GM19455 (cell line): Measurements from ENCODE around the gene C18orf32.
"Not testable (repeated sequence)": the region's sequence is repeated elsewhere in the genome, so short reads cannot be mapped to it uniquely, and the experiment has no call there.

ENCODE experiments used
- ATAC-seq: cut with Tn5 transposase; IDR thresholded peaks from one replicate; pipeline ENCODE4 v1.9.1; 2021; ENCODE audit not compliant: unreplicated experiment

C18orf32 gene

DNA sequence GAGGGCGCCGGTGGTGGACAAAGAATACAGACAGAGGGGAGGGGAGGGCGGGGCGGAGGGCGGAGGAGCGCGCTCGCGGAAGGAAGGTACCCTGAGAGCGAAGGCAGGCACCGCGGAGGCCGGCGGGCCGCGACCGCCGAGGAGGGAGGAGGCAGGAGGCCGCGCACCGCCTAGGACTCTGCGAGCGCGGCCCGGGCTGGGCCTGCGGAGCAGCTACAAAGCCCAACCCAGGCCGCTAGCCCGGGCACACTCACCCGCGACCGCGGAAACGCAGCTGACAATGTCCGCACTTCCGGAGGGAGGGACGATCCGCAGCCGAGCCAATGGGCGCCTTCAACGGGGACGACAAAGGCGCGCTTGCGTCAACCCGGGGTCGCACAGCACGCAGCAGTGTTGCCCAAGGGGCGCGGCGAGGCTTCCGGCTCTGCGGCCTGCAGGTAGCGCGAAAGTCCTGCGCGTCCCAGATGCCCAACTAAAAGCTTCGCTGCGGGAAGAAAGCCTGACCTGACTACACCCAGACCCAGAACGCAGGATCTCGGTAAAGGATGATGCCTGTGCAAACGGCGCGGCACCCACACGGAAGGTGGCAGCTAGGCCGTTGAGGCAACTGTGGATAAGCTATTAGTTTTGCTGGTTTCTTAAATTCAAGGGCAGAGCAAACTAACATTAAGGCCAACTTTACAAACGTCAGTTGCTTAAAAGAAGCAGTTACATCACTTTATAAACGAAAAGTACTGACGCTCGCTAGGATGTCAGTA is at the start of gene C18orf32:
Gene C18orf32 (minus strand): TSS at position 282 of the 758 bp plus-strand sequence. CDS start 3,486 bp downstream, outside the sequence.
- ATAC-seq, result peak; percentile 95

DNA sequence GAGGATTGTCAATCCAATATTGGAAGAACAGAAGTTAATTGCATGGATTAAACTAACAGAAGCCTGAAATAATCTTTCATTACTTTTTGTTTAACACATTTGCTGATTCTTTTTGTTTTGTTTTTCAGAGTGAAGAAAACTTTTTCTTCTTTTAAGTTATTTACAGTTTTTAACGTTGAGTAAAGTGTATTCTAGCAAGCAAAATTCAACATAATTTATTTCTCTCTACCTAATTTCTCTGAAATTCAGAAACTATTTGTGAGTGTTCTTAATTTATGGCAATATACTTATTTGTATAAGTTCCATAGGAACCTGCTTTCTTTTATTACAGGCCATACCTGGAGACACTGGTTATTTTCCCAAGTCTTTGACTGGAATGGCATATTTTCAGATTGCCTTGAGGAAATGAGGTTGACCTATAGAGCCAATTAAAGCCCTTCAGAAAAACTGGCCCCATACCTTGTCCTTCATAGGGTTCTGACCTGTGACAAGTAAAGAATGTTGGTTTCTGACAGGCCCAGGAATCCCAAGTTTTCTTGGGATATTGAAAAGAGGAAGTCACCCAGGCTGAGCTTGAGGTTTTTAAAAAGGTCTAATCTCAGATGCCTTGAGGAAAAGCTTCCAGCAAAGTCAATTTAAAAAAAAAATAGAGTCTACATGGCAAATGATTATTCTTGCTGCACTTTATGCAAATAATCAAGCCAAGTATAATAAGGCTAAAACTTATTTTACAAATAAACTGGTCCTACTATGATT is 48.0 kb upstream of the C18orf32 start:
- no peak for ATAC-seq

DNA sequence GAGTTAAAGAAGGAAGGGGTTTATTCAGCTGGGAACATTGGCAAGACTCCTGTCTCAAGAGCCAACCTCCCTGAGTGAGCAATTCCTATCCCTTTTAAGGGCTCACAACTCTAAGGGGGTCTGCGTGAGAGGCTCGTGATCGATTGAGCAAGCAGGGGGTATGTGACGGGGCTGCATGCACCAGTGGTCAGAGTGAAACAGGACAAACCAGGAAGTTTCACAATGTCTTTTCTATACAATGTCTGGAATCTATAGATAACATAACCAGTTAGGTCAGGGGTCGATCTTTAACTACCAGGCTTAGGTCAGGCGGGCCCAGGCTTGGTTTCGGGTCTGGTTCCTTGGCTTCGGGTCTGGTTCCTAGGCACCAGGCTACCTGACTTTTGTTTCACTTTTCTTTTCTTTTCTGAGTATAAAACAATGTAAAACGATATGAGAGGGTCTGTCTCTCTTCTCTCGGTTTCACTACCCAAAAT is 44.7 kb upstream of the C18orf32 start:
- ATAC-seq, result no peak

DNA sequence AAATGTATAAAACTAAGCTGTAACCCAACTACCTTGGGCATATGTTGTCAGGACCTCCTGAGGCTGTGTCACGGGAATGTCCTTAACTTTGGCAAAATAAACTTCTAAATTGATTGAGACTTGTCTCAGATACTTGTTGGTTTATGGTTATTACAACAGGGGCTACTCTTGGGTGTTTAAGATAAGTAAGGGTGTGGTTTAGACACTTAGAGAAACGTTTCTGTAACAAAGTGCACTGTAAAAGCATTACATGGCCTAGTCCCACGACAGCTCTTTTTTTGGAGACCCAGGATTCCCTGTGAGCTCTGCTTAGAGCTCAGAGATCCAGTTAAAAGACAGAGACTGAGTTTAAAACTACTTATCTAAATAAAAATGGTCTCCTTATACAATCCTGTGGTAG is 42.6 kb upstream of the C18orf32 start:
- ATAC-seq, result no peak

DNA sequence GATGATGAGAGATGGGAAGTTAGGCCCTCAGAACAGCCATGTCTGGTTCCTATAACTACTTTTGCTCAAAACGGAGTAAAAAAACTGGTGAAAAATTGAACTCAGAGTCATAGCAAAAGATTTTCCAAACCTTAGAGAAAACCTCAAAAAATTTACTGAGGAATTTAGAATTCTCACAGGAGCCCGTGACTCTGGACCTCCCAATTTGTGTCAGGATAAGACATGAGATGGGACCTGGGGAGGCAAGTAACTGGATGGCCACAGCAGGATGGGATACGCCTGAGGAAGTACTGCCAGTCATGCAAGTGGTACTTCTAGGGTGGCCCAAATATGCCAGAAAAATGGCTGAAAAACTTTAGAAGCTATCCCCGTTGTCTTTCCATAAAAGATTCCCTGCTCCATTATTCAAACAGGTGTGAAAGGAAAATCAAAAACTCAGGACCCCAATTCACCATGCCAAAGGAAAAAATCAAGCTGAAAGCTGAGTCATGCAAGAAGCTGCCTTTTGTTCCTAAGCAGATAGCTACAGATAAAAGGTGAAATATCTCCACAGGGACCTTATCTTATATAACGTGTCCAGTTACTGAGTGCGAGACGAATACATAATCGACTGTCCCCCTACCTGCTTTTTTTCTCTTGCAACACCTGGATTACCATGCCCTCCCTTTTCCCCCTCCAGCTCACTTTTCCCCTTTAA is 40.7 kb upstream of the C18orf32 start:
- ATAC-seq, result no peak

DNA sequence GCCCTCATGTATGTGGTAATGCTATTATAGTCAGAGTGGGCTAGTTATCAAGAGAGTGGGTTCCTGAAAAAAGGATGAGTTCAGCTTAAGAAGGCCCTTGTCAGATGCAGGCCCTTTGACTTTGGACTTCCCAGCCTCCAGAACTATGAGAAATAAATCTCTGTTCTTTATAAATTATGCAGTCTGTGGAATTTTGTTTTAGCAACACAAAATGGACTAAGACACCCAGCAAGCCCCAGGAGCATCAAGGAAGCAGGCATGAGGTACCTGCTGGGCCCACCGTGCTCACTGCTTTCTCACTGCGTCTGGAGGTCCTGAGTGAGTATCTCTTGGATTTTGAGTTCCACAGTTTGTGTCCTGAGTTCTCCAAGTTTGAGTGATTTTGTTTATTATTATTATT is 38.9 kb upstream of the C18orf32 start:
- no peak for ATAC-seq

DNA sequence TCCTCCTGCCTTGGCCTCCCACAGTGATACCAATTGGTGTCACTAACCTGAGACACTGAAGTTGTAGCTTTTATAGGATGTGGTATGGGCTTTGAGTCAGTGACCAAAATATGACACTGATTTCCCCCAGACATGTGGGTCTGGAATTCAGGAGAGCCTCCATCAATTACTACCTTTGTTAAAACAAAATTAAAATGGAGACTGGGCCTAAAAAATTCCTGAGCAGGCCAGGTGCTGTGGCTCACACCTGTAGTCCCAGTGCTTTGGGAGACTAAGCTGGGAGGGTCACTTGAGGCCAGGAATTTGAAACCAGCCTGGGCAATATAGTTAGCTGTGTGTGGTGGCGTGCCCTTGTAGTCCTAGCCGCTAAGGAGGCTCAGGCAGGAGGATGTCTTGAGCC is 37.9 kb upstream of the C18orf32 start:
- ATAC-seq, result no peak

DNA sequence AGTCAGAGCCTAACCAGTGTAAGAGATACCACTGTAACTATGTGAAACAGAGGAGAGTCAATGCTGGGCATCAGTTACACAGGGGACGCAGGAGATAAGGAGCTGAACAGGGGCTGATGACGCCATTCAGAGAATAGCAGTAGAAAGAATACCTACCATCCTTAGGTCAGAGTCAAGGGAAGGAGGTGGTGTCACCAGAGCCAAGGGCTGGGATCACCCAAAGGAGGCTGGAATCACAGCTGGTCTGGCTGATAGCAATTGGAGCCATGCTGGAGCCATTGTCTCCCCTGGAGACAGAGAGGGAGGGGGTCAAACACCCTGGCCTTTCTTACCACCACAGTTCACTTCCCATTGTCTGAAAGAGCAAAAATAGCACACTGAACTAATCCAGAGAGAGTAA is 37.3 kb upstream of the C18orf32 start:
- no peak for ATAC-seq

DNA sequence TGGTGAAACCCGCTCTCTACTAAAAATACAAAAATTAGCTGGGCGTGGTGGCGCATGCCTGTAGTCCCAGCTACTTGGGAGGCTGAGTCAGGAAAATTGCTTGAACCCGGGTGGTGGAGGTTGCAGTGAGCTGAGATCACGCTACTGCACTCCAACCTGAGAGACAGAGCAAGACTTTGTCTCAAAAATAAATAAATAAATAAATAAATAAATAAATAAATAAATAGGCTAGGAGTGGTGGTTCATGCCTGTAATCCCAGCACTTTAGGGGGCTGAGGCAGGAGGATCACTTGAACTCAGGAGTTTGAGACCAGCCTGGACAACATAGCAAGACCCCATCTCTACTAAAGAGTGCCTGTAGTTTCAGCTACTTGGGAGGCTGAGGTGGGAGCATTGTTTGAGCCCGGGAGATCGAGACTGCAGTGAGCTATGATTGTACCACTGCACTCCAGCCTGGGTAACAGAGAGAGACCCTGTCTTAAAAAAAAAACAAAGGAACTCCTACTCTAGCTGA is 36.6 kb upstream of the C18orf32 start:
- not testable (repeated sequence) for ATAC-seq

DNA sequence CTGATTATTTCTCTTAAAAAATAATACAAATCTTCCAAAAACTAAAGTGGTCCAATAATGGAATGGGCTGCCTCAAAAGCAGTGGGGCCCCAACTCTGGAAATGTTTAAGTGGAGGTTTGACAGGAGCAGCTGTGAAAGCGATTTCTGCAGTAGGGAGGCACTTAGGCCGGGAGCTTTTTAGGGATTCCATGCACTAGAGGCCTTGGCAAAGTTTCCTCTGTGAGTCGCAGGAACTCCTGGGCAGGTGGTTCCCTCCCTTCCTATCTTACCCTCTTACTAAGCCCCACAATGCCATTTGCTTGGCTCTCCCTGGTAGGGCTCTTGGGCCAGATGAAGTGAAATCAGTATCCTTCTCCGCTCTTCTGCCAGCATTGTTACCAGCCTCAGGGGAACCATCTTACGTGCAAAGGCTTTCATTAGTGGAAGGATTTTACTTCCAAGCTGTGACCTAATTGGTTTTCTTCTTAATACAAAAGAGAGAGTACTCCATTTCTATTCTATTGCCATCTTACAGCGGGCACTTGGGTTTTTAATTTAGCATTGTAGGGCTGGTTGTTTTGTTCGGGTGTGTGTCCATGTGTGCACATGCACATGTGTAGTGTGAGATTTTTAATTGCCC is 34.3 kb upstream of the C18orf32 start:
- no peak for ATAC-seq

DNA sequence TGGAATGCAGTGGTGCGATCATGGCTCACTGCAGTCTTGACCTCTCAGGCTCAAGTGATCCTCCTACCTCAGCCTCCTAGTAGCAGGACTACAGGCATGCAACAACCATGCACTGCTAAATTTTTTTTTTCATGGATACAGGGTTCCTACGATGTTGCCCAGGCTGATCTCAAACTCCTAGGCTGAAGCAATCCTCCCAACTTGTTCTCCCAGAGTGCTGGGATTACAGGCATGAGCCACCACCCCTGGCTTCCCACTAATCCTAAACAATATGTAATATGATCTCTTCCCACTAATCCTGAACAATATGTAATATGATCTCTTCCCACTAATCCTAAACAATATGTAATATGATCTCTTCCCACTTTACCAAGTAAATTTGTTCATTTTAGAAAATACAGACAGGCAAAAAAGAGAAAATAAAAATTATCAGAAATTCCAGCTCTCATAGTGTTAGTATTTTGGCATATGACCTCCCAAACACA is 33.7 kb upstream of the C18orf32 start:
- no peak for ATAC-seq

DNA sequence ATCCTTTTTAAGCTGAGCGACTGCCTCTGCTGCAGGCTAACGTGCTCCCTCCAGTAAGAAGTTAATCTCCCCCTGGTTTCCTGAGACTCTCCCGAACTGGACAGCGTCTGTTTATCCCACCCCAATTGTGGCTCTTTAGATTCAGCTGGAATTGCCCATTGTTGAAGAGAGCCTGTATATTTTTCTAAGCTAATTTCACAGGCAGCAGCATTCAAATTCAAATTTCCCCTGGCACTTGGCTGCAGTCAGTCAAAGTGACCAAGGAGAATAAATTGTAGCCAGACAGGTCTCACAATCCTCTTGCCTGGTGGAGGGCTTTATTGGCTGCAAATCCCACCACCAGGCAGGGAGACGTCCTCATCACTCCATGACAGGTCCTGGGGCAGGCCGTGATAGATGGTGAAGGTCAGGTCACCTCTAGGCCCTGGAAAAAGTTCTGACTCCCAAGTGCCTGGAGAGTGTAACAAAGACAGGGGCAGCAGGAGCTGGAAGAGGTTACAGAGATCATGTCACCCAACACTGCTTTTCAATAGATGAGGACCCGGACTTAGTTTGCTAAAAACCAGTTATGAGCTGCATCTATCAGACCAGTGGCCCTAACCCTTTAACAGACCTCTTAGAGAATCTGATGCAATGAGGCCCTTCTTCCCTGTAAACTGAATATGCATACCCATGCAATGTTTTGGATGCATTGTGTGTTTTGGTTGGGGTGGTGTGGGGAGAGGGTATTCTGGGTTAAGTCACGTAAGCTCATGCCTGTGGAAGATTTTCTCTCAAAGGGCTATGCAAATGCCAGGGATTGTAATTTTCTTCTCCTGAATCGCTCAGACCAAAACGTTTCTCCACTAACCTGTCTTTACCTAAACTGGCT is 32.3 kb upstream of the C18orf32 start:
- no peak for ATAC-seq

DNA sequence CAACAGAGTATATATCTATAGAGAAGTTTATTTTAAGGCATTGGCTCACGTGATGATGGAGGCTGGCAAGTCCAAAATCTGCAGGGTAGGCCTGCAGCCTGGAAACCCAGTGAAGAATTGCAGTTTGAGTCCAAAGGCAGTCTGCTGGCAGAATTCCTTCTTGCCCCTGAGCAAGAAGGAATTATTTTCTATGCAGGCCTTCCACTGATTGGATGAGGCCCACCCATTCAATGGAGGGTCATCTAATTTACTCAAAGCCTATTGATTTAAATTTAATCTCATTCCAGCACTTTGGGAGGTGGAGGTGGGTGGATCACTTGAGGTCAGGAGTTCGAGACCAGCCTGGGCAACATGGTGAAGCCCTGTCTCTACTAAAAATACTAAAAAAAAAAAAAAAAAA is 30.4 kb upstream of the C18orf32 start:
- ATAC-seq, result no peak

DNA sequence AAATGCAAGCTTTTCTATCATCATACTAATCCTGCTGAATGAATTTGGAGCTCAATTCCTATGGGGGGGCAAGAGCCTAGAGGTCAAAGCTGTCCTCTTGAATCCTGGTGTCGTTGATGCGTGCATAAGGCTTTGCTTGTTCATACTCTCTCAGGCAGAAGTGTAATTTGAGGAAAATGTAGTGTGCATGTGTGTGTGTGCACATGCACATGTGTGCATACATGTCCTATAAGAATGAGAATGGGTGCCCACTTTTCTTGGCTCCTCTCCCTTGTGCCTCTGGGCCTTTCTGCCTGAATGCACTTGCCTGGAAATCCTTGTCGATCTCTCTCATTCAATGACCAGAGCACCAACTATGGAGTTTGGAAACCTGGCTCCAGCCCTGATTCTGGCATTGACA is 28.5 kb upstream of the C18orf32 start:
- no peak for ATAC-seq

DNA sequence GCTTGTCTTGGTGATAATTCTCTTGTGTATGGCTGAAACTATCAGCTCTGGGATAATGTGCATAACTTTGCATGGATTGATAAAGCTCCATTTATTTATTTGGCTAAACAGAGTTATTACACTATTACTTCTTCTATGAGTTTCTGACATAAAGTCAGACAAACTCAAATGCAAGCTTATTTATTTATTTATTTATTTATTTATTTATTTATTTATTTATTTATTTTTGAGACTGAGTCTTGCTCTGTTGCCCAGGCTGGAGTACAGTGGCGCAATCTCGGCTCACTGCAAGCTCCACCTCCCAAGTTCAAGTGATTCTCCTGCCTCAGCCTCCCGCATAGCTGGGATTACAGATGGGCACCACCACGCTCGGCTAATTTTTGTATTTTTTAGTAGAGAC is 28.0 kb upstream of the C18orf32 start:
- ATAC-seq, result not testable (repeated sequence)

DNA sequence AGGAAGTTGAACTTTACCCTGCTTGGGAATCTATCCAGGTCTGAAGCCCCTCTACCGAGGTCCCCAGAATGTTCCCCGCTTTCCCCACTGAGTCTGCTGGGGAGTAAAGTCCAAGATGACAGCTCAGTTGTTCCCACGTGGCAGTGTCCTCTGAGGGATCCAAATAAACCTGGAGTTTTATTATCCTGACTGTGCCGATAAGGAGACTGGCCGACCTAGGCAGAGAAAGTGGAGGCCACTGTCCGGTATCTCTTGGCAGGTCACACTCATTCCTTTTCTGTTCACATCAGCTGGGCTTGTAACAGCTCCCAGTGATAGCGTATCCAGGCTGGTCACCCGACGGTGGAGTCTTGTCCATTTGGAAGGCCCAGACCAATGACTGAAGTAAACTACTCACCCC is 27.5 kb upstream of the C18orf32 start:
- ATAC-seq, result no peak

DNA sequence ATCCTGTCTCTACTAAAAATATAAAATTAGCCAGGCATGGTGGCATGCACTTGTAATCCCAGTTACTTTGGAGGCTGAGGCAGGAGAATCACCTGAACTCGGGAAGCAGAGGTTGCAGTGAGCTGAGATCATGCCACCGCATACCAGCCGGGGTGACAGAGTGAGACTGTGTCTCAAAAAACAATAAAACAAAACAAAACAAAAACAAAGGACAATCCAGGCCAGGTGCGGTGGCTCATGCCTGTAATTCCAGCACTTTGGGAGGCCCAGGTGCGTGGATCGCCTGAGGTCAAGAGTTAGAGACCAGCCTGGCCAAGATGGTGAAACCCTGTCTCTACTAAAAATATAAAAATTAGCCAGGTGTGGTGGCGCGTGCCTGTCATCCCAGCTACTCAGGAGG is 25.8 kb upstream of the C18orf32 start:
- not testable (repeated sequence) for ATAC-seq

DNA sequence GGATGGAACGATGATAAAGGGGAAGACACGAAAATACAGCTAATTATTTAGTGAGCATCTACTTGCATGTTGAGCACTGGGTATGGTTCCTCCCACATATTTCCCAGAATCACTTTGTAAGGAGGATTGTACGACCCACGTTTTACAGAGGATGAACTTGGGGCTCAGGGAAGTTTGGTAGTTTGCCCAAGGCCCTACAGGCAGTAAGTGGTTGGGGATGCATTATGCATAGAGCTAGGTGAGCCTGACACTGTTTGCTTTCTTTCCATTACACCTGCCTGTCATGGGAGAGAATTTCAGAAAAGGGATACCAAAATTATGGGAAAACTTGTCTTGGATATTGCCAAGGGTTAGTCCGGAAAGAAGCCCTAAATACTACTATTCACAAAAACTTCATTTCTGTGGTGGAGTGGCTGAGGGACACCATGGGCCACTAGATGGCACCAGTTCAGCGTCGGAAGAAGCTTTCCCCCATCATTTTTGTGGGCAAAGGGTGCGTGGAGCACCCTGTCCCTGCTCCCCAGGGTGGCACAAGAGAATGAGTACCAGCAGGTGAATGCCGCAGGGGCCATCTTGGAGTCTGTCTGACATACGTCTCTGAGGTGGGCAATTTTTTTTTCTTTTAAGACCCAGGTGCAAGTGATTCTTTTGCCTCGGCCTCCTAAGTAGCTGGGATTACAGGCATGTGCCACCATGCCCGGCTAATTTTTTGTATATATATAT is 23.5 kb upstream of the C18orf32 start:
- ATAC-seq, result no peak

DNA sequence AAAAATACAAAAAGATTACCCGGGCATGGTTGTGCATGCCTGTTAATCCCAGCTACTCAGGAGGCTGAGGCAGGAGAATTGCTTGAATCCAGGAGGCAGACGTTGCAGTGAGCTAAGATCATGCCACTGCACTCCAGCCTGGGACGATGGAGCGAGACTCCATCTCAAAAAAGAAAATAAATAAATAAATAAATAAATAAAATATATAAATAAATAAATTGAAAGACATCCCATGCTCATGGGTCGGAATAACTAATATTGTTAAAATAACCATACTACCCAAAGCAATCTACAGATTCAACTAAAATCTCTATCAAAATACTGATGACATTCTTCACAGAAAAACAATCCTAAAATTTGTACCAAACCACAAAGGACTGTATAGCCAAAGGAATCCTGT is 19.4 kb upstream of the C18orf32 start:
- ATAC-seq, result not testable (repeated sequence)
